Myocyte (in vitro differentiated cells): ENCODE results near the gene VPS13D. TPM values are rescaled to one million over a fixed set of nuclear protein-coding genes. Genes with fewer than 3 reads are reported as not detected.

Experiments used
- DNase-seq: peaks from one replicate; pipeline ENCODE4 v3.0.0-alpha.2; 2012; ENCODE audit warnings: low read depth
- polyA plus RNA-seq: library from polyadenylated mRNA; unstranded; fragments of >200 nt; gene quantifications from one replicate; pipeline ENCODE4 v1.2.1, GENCODE V29; 2012; ENCODE audit warnings: missing spikeins
- total RNA-seq: library from RNA; depleted of rRNA; stranded (reverse); fragments of >200 nt; gene quantifications from 2 replicates; pipeline ENCODE4 v1.2.3, GENCODE V29; 2014

The VPS13D gene
- total RNA-seq: 19.2 and 23.0 TPM in 2 replicates
- polyA plus RNA-seq: 12.6 TPM

GRCh38 chr1:12229835-12230548 lies at the start of gene VPS13D:
VPS13D (plus strand) TSS chr1:12230030; CDS start chr1:12234267, 4,237 bp downstream.
- peak; percentile 80 for DNase-seq

GRCh38 chr1:12180315-12180714 lies 49.5 kb upstream of the VPS13D start:
- DNase-seq: no peak

GRCh38 chr1:12180903-12181302 lies 48.9 kb upstream of the VPS13D start:
- DNase-seq: no peak

- DNase-seq: no peak
Observed at GRCh38 chr1:12181568-12181967, 48.3 kb upstream of the VPS13D start.

GRCh38 chr1:12182410-12182984 lies 47.3 kb upstream of the VPS13D start:
- DNase-seq: no peak

- DNase-seq: no peak
Observed at GRCh38 chr1:12183095-12183794, 46.6 kb upstream of the VPS13D start.

GRCh38 chr1:12184008-12184681 lies 45.7 kb upstream of the VPS13D start:
- DNase-seq: no peak

- no peak for DNase-seq
Observed at GRCh38 chr1:12185036-12185917, 44.6 kb upstream of the VPS13D start.

GRCh38 chr1:12185918-12186678 lies 43.7 kb upstream of the VPS13D start:
- DNase-seq: no peak

- DNase-seq: no peak
Observed at GRCh38 chr1:12186679-12186985, 43.2 kb upstream of the VPS13D start.

GRCh38 chr1:12188115-12188514 lies 41.7 kb upstream of the VPS13D start:
- no peak for DNase-seq

- no peak for DNase-seq
Observed at GRCh38 chr1:12188657-12189327, 41.0 kb upstream of the VPS13D start.

- DNase-seq: no peak
Observed at GRCh38 chr1:12189328-12189682, 40.5 kb upstream of the VPS13D start.

- no peak for DNase-seq
Observed at GRCh38 chr1:12191242-12192032, 38.4 kb upstream of the VPS13D start.

- DNase-seq: no peak
Observed at GRCh38 chr1:12194666-12195216, 35.1 kb upstream of the VPS13D start.

GRCh38 chr1:12195416-12195815 lies 34.4 kb upstream of the VPS13D start:
- DNase-seq: no peak

- DNase-seq: no peak
Observed at GRCh38 chr1:12196641-12197482, 33.0 kb upstream of the VPS13D start.

- no peak for DNase-seq
Observed at GRCh38 chr1:12197483-12197880, 32.3 kb upstream of the VPS13D start.
